UCSD-AML1 (cell line): ENCODE data around the gene FKRP.

Source experiments
- DNase-seq: peaks from one replicate; lab custom pipeline; 2025; ENCODE audit not compliant: unreplicated experiment; lab: John Stamatoyannopoulos, UW

FKRP gene

DNA sequence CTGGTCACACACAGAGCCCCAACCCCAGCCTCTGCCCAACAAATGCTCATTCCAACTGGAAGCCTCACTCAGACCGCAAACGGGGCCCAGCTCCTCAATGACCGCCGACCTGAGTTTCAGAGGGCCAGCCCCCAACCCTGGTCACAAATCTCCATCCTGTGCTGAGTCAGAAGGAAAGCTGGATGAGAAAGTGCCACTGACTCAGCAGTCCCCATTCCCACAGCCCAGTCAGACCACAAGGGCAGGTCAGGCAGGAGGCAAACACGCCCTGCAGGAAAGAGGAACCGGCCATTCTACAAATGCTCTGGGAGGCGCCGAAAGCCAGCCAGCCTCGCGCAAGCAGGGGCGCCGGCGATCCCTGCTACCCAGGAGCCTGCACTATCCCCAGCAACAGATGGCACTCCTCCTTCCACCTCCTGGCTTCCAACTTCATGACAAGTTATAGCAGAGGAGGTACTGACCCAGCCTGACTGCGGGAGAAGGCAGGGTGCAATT, 14.8 kb upstream of the FKRP start:
- peak; percentile 82 for DNase-seq

DNA sequence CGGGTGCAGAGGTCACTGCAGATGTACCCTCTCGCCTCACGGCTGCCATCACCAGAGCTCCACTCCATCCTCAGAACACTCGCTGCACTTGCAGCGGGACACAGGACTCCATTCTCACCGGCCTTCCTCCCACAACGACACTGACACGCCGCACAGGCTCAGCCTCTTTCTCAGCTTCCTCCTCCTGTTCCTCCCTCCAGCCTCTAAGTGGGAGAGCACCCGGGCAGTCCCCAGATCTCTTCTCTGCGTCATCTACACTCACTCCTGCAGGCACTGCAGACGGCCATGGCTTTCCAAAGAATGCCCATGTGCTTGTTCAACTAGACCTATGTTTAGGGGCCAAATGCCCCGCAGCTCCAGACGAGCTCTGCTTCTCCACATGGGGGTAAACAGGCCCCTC, 14.3 kb upstream of the FKRP start:
- peak; percentile 64 for DNase-seq

DNA sequence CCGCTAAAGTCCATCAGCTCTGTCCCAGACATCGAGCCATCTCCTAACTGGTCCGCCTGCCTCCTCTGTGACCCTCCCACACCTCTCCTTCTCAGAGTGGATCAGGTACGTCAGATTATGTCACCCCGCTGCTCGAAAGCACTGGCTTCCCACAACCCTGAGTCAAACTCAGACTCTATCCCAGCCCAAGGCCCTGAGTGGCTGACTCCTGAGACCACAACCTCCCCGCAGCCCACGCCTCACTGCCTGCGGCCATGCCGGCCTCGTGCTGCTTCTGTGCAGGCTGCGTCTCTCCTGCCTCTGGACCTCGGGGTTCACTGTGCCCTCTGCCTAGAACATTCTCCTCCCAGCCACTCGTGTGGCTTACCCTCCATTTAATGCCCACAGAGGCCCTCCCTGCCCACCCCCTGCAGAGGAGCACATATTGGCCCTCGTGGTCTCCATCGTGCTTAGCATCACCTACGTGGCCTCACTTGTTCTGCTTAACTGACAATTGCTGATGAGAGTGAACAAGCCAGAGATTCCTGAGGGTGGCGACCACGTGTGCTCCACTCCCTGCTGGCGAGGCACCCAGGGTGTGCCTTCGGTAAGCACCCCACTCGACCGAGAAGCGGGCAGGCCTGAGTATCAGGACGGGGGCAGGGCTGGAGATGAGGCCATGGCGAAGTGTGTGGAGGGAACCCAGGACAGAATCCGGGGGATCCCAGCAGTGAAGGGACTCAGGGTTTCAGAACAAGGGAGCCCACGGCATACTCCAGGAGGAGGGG, 13.5 kb upstream of the FKRP start:
- DNase-seq = no peak

DNA sequence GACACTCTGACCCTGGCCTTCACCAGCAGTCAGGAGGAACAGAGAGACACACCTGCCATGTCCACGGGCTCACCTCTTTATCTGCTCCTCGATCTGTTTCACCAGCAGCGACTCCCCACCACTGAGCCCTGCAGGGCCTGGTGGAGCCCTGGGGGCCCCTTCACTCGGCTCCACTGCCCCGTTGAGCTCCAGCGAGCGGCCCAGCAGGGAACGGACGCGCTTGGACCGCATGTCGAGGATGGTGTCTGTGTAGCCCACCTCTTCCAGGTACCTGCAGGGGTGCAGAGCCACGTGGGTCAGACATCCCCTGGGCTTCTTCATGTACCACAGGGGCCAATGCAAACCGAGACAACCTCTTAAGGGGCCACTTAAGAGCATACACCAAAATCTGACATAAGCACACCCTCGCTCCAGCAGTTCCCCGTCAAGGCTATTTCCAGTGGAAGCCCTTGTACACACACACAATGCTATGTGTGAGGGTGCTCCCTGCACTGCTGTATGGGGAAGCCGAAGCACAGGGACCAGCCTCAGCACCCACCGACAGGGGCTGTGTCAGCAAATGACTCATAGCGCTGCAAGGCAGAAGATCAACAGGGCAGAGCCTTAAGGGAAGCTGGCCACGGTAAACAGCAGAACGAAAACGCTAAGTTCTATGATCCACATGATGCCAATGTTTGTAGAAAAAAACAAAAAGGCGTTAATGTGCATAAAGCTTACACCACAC, 12.7 kb upstream of the FKRP start:
- no peak for DNase-seq

DNA sequence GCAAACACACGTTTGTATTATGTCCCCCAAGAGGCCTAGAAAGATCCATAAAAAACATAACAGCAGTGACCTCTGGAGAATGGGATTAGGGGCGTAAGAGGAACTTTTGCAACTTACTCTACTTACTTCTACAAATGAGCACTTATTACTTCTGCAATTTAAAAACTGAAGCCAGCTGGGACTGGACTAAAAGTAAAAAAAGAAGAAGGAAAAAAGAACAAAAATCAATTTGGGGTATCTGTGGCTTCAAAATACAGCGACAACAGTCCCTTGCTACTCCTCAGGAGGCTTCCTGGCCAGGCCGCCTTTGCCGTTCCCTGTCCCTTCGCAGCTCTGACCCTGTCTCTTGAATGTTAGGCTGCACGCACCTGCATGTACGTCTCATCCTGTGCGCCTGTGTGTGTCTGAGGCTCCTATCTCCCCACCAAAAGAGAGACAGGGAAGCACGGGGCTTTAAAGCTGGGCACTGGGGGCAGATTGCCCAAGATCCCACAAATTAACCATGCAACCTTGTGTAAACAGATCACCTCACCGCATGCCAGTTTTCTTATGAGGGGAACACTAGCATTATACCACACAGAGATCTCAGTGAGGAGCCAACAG, 12.1 kb upstream of the FKRP start:
- no peak for DNase-seq

DNA sequence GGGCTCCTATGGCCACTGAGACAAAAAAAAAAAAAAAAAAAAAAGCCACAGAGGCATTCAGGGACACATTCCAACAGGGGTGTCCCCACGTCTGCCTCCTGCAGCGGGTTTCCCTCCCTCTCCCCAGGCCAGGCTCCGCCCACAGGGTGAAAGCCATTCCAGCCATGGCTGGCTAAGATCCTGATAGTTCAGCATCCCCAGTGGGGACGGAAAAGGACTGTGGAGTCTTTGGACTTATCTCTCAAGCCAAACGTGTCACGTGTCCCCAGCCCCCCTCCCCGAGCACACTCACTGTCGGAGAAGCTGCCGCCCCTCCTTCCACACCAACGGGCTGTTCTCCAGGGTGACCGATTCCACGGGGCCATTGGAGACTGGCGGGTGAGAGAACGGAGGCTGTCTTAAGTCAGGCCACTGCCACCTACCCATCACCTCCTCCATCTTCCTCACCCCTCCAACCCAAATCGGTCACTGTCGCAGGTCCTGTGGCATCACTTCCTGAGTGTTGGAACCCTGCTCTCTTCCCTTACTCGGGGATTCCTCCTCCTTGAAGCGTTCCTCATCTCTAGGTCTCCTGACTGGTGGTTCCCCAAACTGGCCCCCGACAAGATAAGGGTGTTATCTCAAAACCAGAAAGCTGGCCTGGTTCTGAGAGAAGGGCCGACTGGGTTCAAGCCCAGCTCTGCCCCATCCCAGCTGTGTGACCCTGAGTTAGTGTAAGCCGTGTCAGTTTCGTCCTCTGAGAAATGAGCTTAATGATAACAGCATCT, 9.1 kb upstream of the FKRP start:
- DNase-seq = no peak

DNA sequence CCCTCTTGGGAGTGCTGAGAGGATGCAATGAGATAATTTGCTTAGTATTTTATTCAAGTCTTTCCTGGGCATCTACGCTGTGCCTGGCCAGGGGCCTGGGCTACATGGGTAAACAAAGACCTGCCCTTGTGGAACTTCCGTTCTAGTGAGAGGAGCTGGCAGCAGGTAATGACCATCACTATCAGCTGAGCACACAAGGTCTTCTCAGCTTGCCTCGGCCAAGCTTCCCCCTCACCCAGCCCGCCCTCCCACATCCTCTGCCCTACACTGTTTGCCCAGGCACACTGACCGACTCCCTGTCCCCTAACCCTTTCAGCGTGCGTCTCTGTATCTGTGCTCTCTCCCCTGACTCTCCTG, 8.6 kb upstream of the FKRP start:
- no peak for DNase-seq

DNA sequence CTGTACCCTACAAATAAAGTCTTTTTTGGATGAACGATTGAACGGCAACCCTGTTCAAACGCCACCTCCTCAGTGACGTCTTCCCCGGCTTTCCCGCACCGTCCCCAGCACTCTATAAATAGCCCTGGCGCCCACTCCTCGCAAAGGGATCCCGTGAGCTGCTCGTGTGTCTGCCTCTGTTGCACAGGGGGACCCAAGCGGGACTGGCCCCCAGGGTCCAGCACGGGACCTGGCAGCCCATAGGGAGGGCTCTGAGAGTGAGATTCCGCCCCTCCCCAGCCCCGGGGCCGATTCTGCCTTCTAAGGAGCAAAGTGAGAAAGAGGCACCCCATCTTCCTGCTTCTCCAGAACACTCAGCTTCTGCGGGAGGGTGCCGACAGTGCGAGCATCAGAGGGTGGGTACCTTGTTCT, 8.1 kb upstream of the FKRP start:
- DNase-seq = no peak

DNA sequence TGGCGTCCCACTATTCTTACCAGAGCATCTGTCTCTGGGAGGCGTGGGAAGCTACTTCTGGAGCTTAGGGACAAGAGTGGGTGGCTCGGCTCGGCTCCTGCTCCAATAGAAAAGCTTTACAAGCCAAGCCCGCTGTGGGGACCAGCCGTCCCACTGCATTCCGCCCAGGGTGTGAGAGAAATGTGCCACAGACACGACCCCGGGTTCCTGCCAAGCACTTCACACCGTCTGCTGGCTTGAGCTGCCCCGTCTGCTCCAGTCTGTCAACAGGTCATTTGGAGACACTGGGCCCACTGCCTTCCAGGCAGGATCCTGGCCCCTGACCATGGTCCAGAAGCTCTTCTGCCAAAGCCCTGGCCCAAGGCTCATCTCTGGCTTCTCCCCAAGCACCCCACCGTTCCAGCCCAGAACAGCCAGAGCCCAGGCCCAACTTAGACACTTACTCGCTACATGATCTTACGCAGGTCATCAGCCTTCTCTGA, 6.5 kb upstream of the FKRP start:
- DNase-seq = no peak

DNA sequence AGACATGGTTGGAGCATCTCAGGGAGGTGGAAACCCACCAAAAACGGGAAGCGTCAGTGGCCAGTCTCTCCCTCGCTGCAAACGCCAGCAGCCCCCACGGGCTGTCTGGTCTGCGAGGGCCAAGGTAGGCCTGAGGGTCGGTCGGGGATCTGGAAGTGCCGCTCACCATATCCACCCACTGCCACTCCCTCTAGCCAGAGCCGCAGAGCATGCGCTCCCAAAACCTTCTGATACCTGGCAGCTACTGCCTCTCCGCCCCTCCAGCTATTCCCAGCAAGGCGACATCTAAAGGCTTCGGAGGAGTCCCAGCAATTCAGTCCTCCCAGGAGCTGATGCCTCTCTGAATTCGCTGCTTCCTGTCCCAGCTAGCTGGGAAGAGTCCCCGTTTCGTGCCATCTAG, 4.4 kb upstream of the FKRP start:
- no peak for DNase-seq

DNA sequence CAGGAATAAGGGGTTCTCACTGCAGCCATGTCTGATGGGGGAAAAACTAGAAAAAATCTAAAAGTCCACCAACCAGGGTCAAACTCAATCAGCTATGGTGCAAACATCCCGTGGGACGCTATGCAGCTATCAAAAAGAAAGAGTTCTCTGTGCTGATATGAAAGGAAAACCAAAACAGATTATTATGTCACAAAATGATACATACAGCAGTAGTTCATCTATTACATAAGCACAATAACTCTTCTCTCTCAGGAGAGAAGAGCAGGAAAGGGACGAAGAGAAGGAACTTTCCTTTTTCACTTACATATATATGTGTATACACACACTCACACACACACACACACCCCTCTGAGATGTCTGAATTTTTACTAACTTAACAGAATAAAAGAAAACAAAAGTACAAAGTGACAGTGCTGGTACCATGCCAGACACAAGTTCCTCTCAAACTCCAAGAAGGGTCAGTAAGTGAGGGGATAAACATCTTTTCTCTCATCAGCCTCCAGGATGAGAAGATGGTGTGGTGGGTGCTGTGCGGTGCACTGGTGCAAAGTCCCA, 2.9 kb upstream of the FKRP start:
- DNase-seq = no peak

DNA sequence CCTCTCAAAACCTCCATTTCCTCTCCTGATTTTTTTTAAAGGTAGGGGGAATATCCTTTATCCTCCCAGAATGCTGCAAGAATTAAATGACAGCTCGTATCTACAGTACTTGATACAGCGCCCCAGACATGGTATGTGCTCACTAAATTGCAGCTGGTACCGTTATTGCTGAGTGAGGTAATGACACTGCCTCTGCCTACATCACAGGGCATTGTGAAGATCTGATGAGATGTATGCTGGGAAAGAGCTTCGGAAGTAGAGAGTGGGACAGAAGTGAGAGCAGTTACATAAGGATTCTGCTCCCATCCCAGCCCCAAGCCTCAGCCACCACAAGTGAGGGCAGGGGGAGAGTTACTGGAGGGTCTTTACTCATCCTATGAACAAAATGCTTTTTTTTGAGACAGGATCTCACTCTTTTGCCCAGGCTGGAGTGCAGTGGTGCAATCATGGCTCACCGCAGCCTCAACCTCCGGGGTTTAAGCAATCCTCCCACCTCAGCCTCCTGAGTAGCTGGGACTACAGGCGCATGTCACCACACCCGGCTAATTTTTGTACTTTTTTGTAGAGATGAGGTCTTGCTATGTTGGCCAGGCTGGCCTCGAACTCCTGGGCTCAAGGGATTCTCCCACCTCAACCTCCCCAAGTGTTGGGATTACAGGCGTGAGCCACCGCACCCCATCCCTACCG, 1.7 kb upstream of the FKRP start:
- DNase-seq = no peak

DNA sequence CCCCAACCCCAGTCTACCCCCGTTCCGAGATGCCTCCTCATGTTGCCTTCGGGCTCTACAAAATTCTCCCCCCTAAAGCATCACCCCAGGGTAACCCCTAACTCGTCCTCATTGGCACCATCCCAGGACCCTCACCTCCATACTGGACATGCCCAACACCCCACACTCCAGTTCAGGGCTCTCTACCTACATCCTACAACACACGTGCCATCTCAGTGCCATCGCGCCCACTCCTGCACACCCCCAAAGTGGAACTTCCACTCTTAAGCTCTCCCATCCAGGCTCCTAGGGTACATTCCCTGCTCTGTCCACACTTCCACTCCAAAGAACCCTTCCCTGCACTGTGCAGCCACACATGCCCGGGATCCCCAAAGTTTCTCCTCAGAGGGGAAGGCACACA, 827 bp upstream of the FKRP start:
- DNase-seq = no peak

DNA sequence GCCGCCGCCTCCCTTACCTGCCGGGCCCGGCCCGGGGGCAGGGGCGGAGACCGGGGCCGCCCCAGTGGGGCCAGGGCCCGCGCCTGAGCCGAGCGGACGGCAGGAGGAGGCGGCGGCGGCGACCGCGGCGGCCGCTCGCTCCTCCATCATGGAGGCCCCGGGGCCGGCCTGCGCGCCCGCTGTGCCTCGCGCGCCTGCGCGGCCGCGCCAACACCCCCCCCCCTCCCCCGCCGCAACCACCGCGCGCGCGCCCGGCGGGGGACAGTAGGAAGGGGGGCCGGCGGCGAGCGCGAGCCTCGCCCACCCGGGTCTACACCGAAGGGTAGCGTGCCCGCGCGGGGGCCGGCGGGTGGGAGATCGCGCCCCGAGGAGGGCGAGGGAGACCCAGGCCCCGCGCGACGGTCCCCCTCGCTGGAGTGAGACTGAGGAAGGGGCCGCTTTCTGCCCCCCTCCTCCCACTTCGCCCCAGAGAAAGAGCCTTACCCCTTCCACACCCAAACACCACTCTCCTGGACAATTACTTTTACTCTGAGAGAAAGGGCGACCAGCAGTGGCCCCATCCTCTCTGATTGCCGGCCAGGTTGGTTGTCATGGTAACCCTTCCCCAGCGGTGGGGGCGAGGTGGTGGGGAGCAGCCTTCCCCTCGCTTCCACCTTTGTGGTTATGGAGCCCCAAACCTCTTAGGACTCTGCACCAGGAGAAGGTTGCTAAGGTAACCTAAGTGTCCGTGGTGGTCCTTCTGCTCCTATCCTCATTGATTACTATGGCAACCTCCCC, 612 bp downstream of the FKRP start, which contains the start of gene STRN4:
TSS of gene STRN4 (minus strand) at position 170 of the 777 bp plus-strand sequence. CDS start at position 150, 20 bp downstream.
- DNase-seq = peak; percentile 59

DNA sequence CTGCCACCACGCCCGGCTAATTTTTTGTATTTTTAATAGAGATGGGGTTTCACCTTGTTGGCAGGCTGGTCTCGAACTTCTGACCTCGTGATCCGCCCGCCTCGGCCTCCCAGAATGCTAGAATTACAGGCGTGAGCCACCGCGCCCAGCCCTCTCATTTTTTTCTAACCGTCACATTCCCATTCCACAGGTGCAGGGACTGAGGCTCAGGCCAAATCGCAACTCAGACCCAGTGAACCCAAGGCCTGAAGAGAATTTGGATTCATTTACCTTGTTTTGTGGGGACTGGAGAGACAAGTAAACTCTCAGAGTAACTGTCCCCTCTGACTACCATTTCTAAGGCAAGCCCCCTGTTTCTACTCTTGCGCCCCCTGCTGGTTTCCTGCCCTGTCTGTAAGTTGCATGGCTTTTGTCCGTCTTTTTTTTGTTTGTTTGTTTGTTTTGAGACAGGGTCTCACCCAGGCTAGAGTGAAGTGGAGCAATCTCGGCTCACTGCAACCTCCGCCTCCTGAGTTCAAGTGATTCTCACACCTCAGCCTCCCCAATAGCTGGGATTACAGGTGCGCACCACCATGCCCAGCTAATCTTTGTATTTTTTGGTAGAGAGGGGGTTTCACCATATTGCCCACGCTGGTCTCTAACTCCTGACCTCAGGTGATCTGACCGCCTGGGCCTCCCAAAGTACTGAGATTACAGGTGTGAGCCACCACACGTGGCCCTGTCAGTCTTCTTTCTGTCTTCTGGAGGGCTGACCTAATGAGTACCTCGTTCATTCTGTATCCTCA, 2.7 kb downstream of the FKRP start:
- peak; percentile 65 for DNase-seq

DNA sequence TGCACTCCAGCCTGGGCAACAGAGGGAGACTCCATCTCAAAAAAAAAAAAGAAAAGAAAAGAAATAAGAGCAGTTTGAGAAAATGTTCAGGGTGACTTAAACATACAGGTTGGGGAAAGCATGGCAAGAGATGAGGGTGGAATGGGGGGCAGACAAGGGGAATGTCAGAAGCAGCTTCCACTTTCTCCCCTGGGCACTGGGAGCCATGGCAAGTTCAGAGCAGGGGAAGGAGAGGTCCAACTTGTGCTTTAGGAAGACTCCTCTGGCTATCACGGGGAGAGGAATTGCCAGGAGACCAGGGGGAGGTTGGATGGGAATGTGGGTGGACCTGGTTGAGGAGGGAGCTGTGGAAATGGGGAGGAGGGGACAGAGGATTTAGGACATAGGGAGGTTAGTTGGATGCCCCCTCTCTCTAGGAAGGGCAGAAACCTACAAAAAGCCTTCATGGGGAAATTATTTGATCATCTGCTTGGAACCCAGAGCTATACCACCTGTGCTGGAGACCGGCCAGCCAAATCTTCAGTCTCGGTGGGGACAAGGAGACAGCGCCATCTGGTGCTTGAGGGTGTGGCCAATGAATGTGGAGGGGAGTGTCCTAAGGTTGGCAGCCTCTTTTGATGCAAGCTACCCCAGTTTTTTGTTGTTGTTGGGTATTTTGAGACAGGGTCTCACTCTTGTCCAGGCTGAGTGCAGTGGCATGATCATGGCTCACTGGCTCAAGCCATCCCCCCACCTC, 7.7 kb downstream of the FKRP start:
- DNase-seq = peak; percentile 45

DNA sequence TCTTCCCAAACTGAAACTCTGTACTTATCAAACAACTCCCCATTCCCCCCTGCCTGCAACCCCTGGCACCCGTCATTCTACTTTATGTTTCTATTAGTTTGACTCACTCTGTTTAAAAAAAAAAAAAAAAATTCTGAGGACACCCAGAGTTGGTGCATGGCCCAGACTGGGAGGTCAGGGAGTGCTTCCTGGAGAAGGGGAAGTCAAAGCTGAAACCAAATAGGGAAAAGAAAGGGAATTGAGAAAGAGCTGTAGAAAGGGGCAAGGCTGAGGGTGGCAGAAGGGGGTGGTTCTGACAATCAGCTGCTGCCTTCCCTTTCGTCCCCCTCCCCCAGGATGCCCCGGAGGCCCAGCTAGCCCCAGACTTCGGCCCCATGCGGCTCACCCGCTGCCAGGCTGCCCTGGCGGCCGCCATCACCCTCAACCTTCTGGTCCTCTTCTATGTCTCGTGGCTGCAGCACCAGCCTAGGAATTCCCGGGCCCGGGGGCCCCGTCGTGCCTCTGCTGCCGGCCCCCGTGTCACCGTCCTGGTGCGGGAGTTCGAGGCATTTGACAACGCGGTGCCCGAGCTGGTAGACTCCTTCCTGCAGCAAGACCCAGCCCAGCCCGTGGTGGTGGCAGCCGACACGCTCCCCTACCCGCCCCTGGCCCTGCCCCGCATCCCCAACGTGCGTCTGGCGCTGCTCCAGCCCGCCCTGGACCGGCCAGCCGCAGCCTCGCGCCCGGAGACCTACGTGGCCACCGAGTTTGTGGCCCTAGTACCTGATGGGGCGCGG, 9.4 kb downstream of the FKRP start:
- DNase-seq = no peak
